Small intestine (tissue), 7 donors: ENCODE results near the gene NACA2. TPM values are rescaled to one million over a fixed set of nuclear protein-coding genes. Genes with fewer than 3 reads are reported as not detected.
"Not testable (repeated sequence)": the region's sequence is repeated elsewhere in the genome, so short reads cannot be mapped to it uniquely, and the experiment has no call there.

ENCODE experiments used
- DNase-seq, 2 donors: peaks; one replicate each; pipeline versions ENCODE4 v3.0.0 to v3.0.0-alpha.2; 2013
- FAIRE-seq: peaks from 2 replicates; lab custom pipeline; 2012; peaks lifted over from hg19 to GRCh38; lab: Jason Lieb, UNC
- H3K27ac ChIP-seq, 3 donors: one replicate each; pipeline ENCODE4 v1.5.1; 2013; ENCODE audit warnings: low read length in 2 of 3, mild to moderate bottlenecking in 2 of 3, control low read depth in 1 of 3, inconsistent platforms in 1 of 3, low read depth in 1 of 3, moderate library complexity in 1 of 3
- H3K27me3 ChIP-seq, 3 donors: one replicate each; pipeline ENCODE4 v1.6.1; 2013; ENCODE audit warnings: low read length in 3 of 3, inconsistent platforms in 1 of 3; ENCODE audit not compliant: control insufficient read depth in 3 of 3, insufficient read depth in 3 of 3
- H3K36me3 ChIP-seq, 3 donors: one replicate each; pipeline ENCODE4 v1.6.1; 2013; ENCODE audit warnings: low read length in 3 of 3, inconsistent platforms in 1 of 3, low read depth in 1 of 3, mild to moderate bottlenecking in 1 of 3, moderate library complexity in 1 of 3; ENCODE audit not compliant: control insufficient read depth in 3 of 3, insufficient read depth in 2 of 3
- H3K4me1 ChIP-seq, 3 donors: one replicate each; pipeline ENCODE4 v1.6.1; 2013; ENCODE audit warnings: low read length in 2 of 3, inconsistent platforms in 1 of 3, low read depth in 1 of 3, mild to moderate bottlenecking in 1 of 3, moderate library complexity in 1 of 3; ENCODE audit not compliant: control insufficient read depth in 3 of 3, insufficient read depth in 2 of 3
- H3K4me3 ChIP-seq, 3 donors: one replicate each; pipeline ENCODE4 v1.5.1; 2013; ENCODE audit warnings: low read length in 3 of 3, control low read depth in 1 of 3, inconsistent platforms in 1 of 3, low read depth in 1 of 3, mild to moderate bottlenecking in 1 of 3, moderate library complexity in 1 of 3
- H3K9me3 ChIP-seq, 2 donors: one replicate each; pipeline ENCODE4 v1.6.1; 2013; ENCODE audit warnings: low read depth in 1 of 2, low read length in 1 of 2; ENCODE audit not compliant: control insufficient read depth in 2 of 2, insufficient read depth in 1 of 2
- WGBS, 3 donors: extraction: QIAGEN DNeasy Blood & Tissue Kit; methylation state at CpG; one replicate each; pipeline ENCODE4 v1.1.7; 2013; 5-methylcytosine and 5-hydroxymethylcytosine counted together
- polyA plus RNA-seq, 4 donors: library from polyadenylated mRNA; stranded (reverse) in 3 of 4; unstranded in 1 of 4; fragments of 200-250 nt in 3 of 4; fragments of 120-200 nt in 1 of 4; gene quantifications; one replicate each; pipeline versions ENCODE4 v1.2.1 to v1.2.3, GENCODE V29; 2013
- donor health status: healthy with polysubstance abuse.
- donor health status: control.
- donor health status: control.
- donor health status: Bipolar disorder and iron deficiency.
- donor health status: healthy.

The NACA2 gene
- polyA plus RNA-seq, 4 donors: 0.38 TPM; not detected in 3

- not testable (repeated sequence) for FAIRE-seq, H3K36me3 ChIP-seq, H3K4me3 ChIP-seq, H3K9me3 ChIP-seq, H3K27ac ChIP-seq, H3K27me3 ChIP-seq, DNase-seq, H3K4me1 ChIP-seq
- 71 to 86% (median 83%) methylated on average over 4 of the region's 4 CpGs for whole genome bisulfite sequencing, 3 donors
Observed at GRCh38 chr17:61628158-61628557, 37.1 kb upstream of the NACA2 start.

- Histone ChIP-seq H3K27me3 (peaks cover 0 to 4% (median 3%) of the 10 kb centered on the region in 3 donors), H3K27ac (no peak overlapping the region), H3K36me3 (no peaks in the 10 kb centered on the region), H3K4me1 (no peaks in the 10 kb centered on the region), H3K9me3 (no peaks in the 10 kb centered on the region), H3K4me3 (no peak overlapping the region)
- FAIRE-seq (no peak), DNase-seq (no peak)
- 11 to 23% (median 12%) methylated on average over 2 of the region's 2 CpGs for WGBS, 3 donors
Observed at GRCh38 chr17:61627658-61628057, 36.6 kb upstream of the NACA2 start.

GRCh38 chr17:61627125-61627524, 36.1 kb upstream of the NACA2 start:
- no peaks in the 10 kb centered on the region for H3K9me3 ChIP-seq
- no peaks in the 10 kb centered on the region for H3K4me1 ChIP-seq
- H3K36me3 ChIP-seq: no peaks in the 10 kb centered on the region
- FAIRE-seq: no peak
- H3K27ac ChIP-seq: no peak overlapping the region
- H3K4me3 ChIP-seq: no peak overlapping the region
- no peak for DNase-seq
- H3K27me3 ChIP-seq: peaks cover 0 to 4% (median 3%) of the 10 kb centered on the region in 3 donors

- Histone ChIP-seq H3K4me3 (no peak overlapping the region), H3K27me3 (peaks cover 0 to 4% (median 3%) of the 10 kb centered on the region in 3 donors), H3K4me1 (no peaks in the 10 kb centered on the region), H3K9me3 (peaks cover 0 to 2% of the 10 kb centered on the region in 2 donors), H3K27ac (no peak overlapping the region), H3K36me3 (no peaks in the 10 kb centered on the region)
- DNase-seq (no peak), FAIRE-seq (no peak)
- WGBS, 3 donors: 83 to 92% (median 90%) methylated on average over 5 of the region's 5 CpGs
Observed at GRCh38 chr17:61625564-61625963, 34.5 kb upstream of the NACA2 start.

- no peak overlapping the region for H3K4me3 ChIP-seq
- no peaks in the 10 kb centered on the region for H3K36me3 ChIP-seq
- DNase-seq: no peak
- FAIRE-seq: no peak
- H3K4me1 ChIP-seq: no peaks in the 10 kb centered on the region
- peaks cover 0 to 3% (median under 1%) of the 10 kb centered on the region in 3 donors for H3K27me3 ChIP-seq
- 60 to 71% (median 70%) methylated on average over 1 of the region's 1 CpG for WGBS, 3 donors
- H3K9me3 ChIP-seq: peaks cover 0 to 7% of the 10 kb centered on the region in 2 donors
- H3K27ac ChIP-seq: no peak overlapping the region
Observed at GRCh38 chr17:61624951-61625350, 33.9 kb upstream of the NACA2 start.

GRCh38 chr17:61621317-61621716, 30.3 kb upstream of the NACA2 start:
- WGBS, 3 donors: 88 to 89% (median 88%) methylated on average over 2 of the region's 2 CpGs
- Histone ChIP-seq H3K27ac (no peak overlapping the region), H3K4me3 (no peak overlapping the region), H3K4me1 (no peaks in the 10 kb centered on the region), H3K9me3 (peaks cover 0 to 7% of the 10 kb centered on the region in 2 donors), H3K27me3 (peaks cover 0 to 3% (median 0%) of the 10 kb centered on the region in 3 donors), H3K36me3 (no peaks in the 10 kb centered on the region)
- FAIRE-seq (no peak), DNase-seq (no peak)

GRCh38 chr17:61619953-61620352, 28.9 kb upstream of the NACA2 start:
- Histone ChIP-seq H3K9me3 (peaks cover 0 to 7% of the 10 kb centered on the region in 2 donors), H3K4me3 (no peak overlapping the region), H3K36me3 (no peaks in the 10 kb centered on the region), H3K27me3 (peaks cover 0 to 2% (median 0%) of the 10 kb centered on the region in 3 donors), H3K27ac (no peak overlapping the region), H3K4me1 (no peaks in the 10 kb centered on the region)
- DNase-seq (no peak), FAIRE-seq (no peak)
- WGBS, 3 donors: 90 to 97% (median 94%) methylated on average over 1 of the region's 1 CpG

GRCh38 chr17:61619493-61619892, 28.5 kb upstream of the NACA2 start:
- no peaks in the 10 kb centered on the region for H3K36me3 ChIP-seq
- H3K4me3 ChIP-seq: no peak overlapping the region
- FAIRE-seq: no peak
- H3K27ac ChIP-seq: no peak overlapping the region
- no peaks in the 10 kb centered on the region for H3K4me1 ChIP-seq
- H3K27me3 ChIP-seq: no peaks in the 10 kb centered on the region
- 82 to 87% (median 83%) methylated on average over 1 of the region's 1 CpG for WGBS, 3 donors
- no peak for DNase-seq
- H3K9me3 ChIP-seq: peaks cover 0 to 7% of the 10 kb centered on the region in 2 donors

- Histone ChIP-seq H3K9me3 (peaks cover 0 to 7% of the 10 kb centered on the region in 2 donors), H3K27ac (no peak overlapping the region), H3K4me3 (no peak overlapping the region), H3K4me1 (no peaks in the 10 kb centered on the region), H3K36me3 (no peaks in the 10 kb centered on the region), H3K27me3 (no peaks in the 10 kb centered on the region)
- FAIRE-seq: no peak
- 74 to 86% (median 80%) methylated on average over 1 of the region's 1 CpG for WGBS, 3 donors
- no peak for DNase-seq
Observed at GRCh38 chr17:61618950-61619349, 27.9 kb upstream of the NACA2 start.
